22Rv1 (cell line): ENCODE measurements around the gene ZNF275.

Source experiments
- ZFX ChIP-seq: fragments of 450-650 bp; IDR thresholded peaks from 2 replicates; pipeline ENCODE4 v1.6.1; 2017; ENCODE audit warnings: antibody characterized with exemption, borderline replicate concordance
- TF ChIP-seq, protein P1 (sequence below): fragments of 450-650 bp; IDR thresholded peaks from 2 replicates; pipeline ENCODE4 v1.5.1; 2017; ENCODE audit warnings: mild to moderate bottlenecking

DNA sequence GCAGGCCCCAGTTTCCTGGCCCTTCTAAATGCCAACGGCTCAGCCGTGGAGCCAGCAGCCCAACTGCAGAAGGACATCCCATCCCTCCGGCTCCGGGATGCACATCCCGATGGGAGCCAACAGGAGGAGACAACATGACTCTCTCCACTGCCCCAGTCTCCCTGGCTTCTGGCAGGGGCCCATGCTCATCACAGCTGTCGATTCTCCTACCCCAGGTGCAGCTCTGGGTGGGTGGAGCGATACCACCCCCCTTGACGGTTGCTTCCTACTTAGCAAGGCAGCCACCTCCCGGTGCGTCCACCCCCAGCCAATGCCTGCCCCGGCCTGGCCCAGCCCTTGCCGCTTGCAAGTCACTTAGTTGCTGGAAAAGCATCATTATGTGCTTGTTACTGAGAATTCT is 19.5 kb downstream of the ZNF275 start:
- TF ChIP-seq, protein P1, sequence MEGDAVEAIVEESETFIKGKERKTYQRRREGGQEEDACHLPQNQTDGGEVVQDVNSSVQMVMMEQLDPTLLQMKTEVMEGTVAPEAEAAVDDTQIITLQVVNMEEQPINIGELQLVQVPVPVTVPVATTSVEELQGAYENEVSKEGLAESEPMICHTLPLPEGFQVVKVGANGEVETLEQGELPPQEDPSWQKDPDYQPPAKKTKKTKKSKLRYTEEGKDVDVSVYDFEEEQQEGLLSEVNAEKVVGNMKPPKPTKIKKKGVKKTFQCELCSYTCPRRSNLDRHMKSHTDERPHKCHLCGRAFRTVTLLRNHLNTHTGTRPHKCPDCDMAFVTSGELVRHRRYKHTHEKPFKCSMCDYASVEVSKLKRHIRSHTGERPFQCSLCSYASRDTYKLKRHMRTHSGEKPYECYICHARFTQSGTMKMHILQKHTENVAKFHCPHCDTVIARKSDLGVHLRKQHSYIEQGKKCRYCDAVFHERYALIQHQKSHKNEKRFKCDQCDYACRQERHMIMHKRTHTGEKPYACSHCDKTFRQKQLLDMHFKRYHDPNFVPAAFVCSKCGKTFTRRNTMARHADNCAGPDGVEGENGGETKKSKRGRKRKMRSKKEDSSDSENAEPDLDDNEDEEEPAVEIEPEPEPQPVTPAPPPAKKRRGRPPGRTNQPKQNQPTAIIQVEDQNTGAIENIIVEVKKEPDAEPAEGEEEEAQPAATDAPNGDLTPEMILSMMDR = no peak
- no peak for TF ChIP-seq ZFX
